Measurements from ENCODE around the gene EML1.

Gene EML1

DNA sequence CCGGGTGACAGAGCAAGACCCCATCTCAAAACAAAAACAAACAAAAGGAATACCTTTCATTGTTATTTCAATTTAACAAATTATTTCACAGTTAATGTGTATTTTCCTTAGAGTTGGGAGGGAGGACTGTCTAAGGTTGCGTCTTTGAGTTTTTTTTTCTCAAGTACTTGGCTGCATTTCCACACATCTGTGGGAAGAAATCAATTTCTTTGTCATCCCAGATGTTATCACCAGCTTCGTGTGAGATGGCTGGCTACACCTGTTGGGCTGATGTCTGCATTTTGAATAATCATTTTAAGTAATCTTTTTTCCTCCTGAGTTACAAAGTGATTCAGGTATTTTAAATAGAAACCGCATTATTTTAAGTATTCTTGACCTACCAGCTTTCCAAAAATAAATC lies 59.4 kb downstream of the EML1 start:
- TF ChIP-seq MYC (IDR thresholded peaks at IDR 0.05; ENCODE audit: low read depth, low read length) (no peak), MAX (IDR thresholded peaks at IDR 0.05; ENCODE audit: low read depth, low read length) (no peak), POLR2A (IDR thresholded peaks at IDR 0.05; ENCODE audit: extremely low read depth, insufficient read length) (no peak)
- TF ChIP-seq, protein P1, sequence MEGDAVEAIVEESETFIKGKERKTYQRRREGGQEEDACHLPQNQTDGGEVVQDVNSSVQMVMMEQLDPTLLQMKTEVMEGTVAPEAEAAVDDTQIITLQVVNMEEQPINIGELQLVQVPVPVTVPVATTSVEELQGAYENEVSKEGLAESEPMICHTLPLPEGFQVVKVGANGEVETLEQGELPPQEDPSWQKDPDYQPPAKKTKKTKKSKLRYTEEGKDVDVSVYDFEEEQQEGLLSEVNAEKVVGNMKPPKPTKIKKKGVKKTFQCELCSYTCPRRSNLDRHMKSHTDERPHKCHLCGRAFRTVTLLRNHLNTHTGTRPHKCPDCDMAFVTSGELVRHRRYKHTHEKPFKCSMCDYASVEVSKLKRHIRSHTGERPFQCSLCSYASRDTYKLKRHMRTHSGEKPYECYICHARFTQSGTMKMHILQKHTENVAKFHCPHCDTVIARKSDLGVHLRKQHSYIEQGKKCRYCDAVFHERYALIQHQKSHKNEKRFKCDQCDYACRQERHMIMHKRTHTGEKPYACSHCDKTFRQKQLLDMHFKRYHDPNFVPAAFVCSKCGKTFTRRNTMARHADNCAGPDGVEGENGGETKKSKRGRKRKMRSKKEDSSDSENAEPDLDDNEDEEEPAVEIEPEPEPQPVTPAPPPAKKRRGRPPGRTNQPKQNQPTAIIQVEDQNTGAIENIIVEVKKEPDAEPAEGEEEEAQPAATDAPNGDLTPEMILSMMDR (IDR thresholded peaks at IDR 0.05; ENCODE audit: low read depth, low read length) = no peak
- no peak for DNase-seq (ENCODE audit: low read depth)
- H3K4me3 ChIP-seq (ENCODE audit: low read depth, low read length) = no peak overlapping the region

DNA sequence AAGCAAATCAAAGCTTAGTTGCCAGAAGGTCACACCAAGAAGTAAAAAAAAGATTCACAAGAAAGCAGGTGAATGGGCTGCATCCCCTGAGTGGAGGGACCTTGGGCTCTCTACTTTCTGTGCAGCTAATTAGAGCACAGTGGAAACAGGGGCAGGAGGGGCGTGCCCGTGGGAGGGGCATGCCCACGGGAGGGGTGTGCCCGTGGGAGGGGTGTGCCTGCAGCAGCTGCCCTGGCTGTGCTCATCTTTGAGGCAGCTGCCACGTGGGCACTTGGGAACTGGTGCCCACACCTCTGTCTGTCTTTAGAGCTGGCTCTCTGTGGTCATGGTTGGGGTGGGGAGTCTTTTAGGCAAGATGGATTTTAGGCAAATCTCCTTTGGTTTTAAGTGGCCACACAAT lies 60.0 kb downstream of the EML1 start:
- TF ChIP-seq MAX (IDR thresholded peaks at IDR 0.05; ENCODE audit: low read depth, low read length) (no peak), MYC (IDR thresholded peaks at IDR 0.05; ENCODE audit: low read depth, low read length) (no peak), POLR2A (IDR thresholded peaks at IDR 0.05; ENCODE audit: extremely low read depth, insufficient read length) (no peak)
- TF ChIP-seq, protein P1 (IDR thresholded peaks at IDR 0.05; ENCODE audit: low read depth, low read length) = no peak
- no peak overlapping the region for H3K4me3 ChIP-seq (ENCODE audit: low read depth, low read length)
- DNase-seq (ENCODE audit: low read depth) = no peak

- no peak for TF ChIP-seq POLR2A (IDR thresholded peaks at IDR 0.05; ENCODE audit: extremely low read depth, insufficient read length)
- TF ChIP-seq MYC (IDR thresholded peaks at IDR 0.05; ENCODE audit: low read depth, low read length) = no peak
- TF ChIP-seq MAX (IDR thresholded peaks at IDR 0.05; ENCODE audit: low read depth, low read length) = no peak
- TF ChIP-seq, protein P1 (IDR thresholded peaks at IDR 0.05; ENCODE audit: low read depth, low read length) = no peak
- DNase-seq (ENCODE audit: low read depth) = peak; percentile 80
- no peak overlapping the region for H3K4me3 ChIP-seq (ENCODE audit: low read depth, low read length)
Observed at GRCh38 chr14:99854831-99855230, 61.6 kb downstream of the EML1 start.

DNA sequence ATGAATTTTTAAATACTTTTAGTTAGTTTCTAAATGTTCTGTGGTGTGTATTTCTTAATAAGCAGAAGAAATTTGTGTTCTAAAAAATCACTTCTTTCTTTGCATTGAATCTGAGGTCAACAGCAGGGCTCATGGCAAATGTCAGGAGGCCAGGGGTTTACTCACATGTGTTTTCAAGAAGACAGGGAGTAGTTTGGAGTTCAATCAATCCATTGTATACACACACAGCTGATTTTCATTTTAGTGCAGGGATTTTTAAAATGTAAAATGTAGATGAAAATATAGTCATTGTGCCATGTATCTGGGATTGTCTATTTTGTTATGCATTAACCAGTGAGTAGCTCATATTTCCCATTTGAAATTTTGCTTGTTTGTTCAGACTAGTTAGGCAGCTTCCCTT lies 62.1 kb downstream of the EML1 start:
- TF ChIP-seq POLR2A (IDR thresholded peaks at IDR 0.05; ENCODE audit: extremely low read depth, insufficient read length) = no peak
- TF ChIP-seq MYC (IDR thresholded peaks at IDR 0.05; ENCODE audit: low read depth, low read length) = no peak
- TF ChIP-seq MAX (IDR thresholded peaks at IDR 0.05; ENCODE audit: low read depth, low read length) = no peak
- TF ChIP-seq, protein P1 (IDR thresholded peaks at IDR 0.05; ENCODE audit: low read depth, low read length) = no peak
- no peak for DNase-seq (ENCODE audit: low read depth)

DNA sequence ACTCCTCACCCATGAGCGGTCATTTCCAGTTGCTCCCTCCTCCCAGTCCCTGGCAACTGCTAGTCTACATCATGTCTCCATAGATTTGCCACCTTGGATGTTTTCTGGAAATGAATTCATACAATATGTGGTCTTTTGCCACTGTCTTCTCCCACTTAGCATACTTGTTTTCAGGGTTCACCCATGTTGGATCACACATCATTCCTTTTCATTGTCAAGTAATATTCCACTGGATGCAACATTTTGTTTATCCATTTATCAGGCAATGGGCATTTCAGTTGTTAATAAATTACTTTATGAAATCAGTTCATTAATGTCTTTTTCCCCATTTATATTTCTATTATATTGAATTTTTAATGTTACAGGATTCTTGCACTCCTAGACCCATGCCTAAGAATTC lies 64.3 kb downstream of the EML1 start:
- DNase-seq (ENCODE audit: low read depth) = no peak
- H3K4me3 ChIP-seq (ENCODE audit: low read depth, low read length) = no peak overlapping the region
- TF ChIP-seq MAX (IDR thresholded peaks at IDR 0.05; ENCODE audit: low read depth, low read length) (no peak), MYC (IDR thresholded peaks at IDR 0.05; ENCODE audit: low read depth, low read length) (no peak), POLR2A (IDR thresholded peaks at IDR 0.05; ENCODE audit: extremely low read depth, insufficient read length) (no peak)
- TF ChIP-seq, protein P1 (IDR thresholded peaks at IDR 0.05; ENCODE audit: low read depth, low read length) = no peak

More for the DNA sequence above, 62.1 kb downstream of the EML1 start:
- no peak overlapping the region for H3K4me3 ChIP-seq (ENCODE audit: low read depth, low read length)

DNA sequence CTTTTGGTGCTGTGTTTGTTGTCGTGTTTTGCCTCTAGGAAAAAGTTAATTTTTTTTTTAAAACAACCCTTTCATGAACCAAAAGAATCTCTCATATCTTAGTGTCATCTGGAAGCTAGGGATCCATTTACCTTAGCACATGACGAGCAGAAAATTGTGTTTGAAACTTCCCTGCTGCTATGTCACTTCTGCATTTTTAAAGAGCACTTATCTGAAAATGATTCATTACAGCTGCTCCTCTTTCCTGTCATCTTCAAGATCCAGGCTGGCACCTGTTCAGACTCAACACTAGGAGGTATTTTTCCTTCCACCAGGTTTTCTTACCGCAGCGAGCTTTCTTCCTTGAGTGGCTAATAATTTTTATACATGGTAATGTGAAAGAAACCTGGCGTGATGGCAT lies 67.0 kb downstream of the EML1 start:
- TF ChIP-seq MYC (IDR thresholded peaks at IDR 0.05; ENCODE audit: low read depth, low read length) (no peak), MAX (IDR thresholded peaks at IDR 0.05; ENCODE audit: low read depth, low read length) (no peak), POLR2A (IDR thresholded peaks at IDR 0.05; ENCODE audit: extremely low read depth, insufficient read length) (no peak)
- TF ChIP-seq, protein P1 (IDR thresholded peaks at IDR 0.05; ENCODE audit: low read depth, low read length) = no peak
- no peak overlapping the region for H3K4me3 ChIP-seq (ENCODE audit: low read depth, low read length)
- no peak for DNase-seq (ENCODE audit: low read depth)

Data from NB4 (cell line).